H1 (cell line): ENCODE measurements around the gene PTGER3. TPM values are rescaled to one million over a fixed set of nuclear protein-coding genes. Genes with fewer than 3 reads are reported as not detected.

Source experiments
- CTCF ChIA-PET: fragments of 300-600 bp; sonication (Branson Sonifier 250); formaldehyde crosslinking; loops from one replicate; lab custom pipeline; 2021; ENCODE audit not compliant: partially characterized antibody; lab: Charles Lee
- POLR2A ChIA-PET: fragments of 300-600 bp; sonication (Branson Sonifier 250); formaldehyde crosslinking; loops from one replicate; lab custom pipeline; 2021; ENCODE audit warnings: inconsistent platforms; ENCODE audit not compliant: partially characterized antibody; lab: Charles Lee
- DNase-seq, 2 experiments: peaks; one replicate each; pipeline versions ENCODE4 v3.0.0 to v3.0.0-alpha.2; 2010 to 2022; ENCODE audit warnings: low spot score in 2 of 2, low read depth in 1 of 2, mixed read lengths in 1 of 2
- FAIRE-seq: peaks from 2 replicates; lab custom pipeline; 2011; peaks lifted over from hg19 to GRCh38; lab: Jason Lieb, UNC
- H2AFZ ChIP-seq: 2 replicates; pipeline ENCODE4 v1.8.1; 2012; ENCODE audit warnings: low read length, inconsistent platforms
- H2AK5ac ChIP-seq: 2 replicates; pipeline ENCODE4 v1.6.1; 2013; ENCODE audit warnings: low read depth, low read length
- H2BK120ac ChIP-seq: replicated peaks from 2 replicates; pipeline ENCODE3; 2013; ENCODE audit warnings: low read depth, low read length, inconsistent platforms
- H2BK12ac ChIP-seq: 2 replicates; pipeline ENCODE4 v1.6.1; 2013; ENCODE audit warnings: low read depth, low read length
- H2BK15ac ChIP-seq: 2 replicates; pipeline ENCODE4 v1.6.1; 2013; ENCODE audit warnings: low read length
- H2BK20ac ChIP-seq: 2 replicates; pipeline ENCODE4 v1.6.1; 2013; ENCODE audit warnings: low read length
- H2BK5ac ChIP-seq: 2 replicates; pipeline ENCODE4 v1.6.1; 2013; ENCODE audit warnings: low read depth, low read length
- H3K14ac ChIP-seq: 2 replicates; pipeline ENCODE4 v1.6.1; 2013; ENCODE audit warnings: inconsistent platforms; ENCODE audit not compliant: insufficient read length
- H3K18ac ChIP-seq: 2 replicates; pipeline ENCODE4 v1.6.1; 2013; ENCODE audit warnings: low read length; ENCODE audit errors: extremely low read depth
- H3K23ac ChIP-seq: 2 replicates; pipeline ENCODE4 v1.6.1; 2013; ENCODE audit warnings: inconsistent platforms; ENCODE audit not compliant: insufficient read length
- H3K23me2 ChIP-seq: 2 replicates; pipeline ENCODE4 v1.6.1; 2013; ENCODE audit warnings: low read depth, low read length
- H3K27ac ChIP-seq: 2 replicates; pipeline ENCODE4 v1.6.1; 2011; ENCODE audit warnings: low read depth, low read length, inconsistent platforms
- H3K27me3 ChIP-seq, 4 experiments: replicated peaks in 1 of 4; 1 replicate in 1 of 4; 2 replicates in 3 of 4; pipeline versions ENCODE4 v1.6.1 to v1.8.1; 2011 to 2013; ENCODE audit warnings: low read length in 3 of 4, mild to moderate bottlenecking in 3 of 4, inconsistent platforms in 2 of 4, mixed read lengths in 2 of 4, moderate library complexity in 1 of 4; ENCODE audit not compliant: control insufficient read depth in 3 of 4, insufficient read depth in 3 of 4; ENCODE audit errors: extremely low read depth in 1 of 4
- H3K36me3 ChIP-seq, 4 experiments: 2 replicates each; pipeline versions ENCODE4 v1.6.1 to v1.8.1; 2011 to 2013; ENCODE audit warnings: mild to moderate bottlenecking in 4 of 4, low read length in 3 of 4, moderate library complexity in 2 of 4, control low read depth in 1 of 4, inconsistent platforms in 1 of 4; ENCODE audit not compliant: insufficient read depth in 4 of 4, control insufficient read depth in 2 of 4
- H3K4ac ChIP-seq: replicated peaks from 2 replicates; pipeline ENCODE3; 2013; ENCODE audit warnings: low read length, low read depth, mixed read lengths, inconsistent platforms; ENCODE audit not compliant: insufficient read length
- H3K4me1 ChIP-seq, 4 experiments: replicated peaks in 1 of 4; 1 replicate in 1 of 4; 2 replicates in 3 of 4; pipeline versions ENCODE4 v1.6.1 to v1.8.1; 2011 to 2013; ENCODE audit warnings: low read length in 3 of 4, inconsistent platforms in 2 of 4, mixed read lengths in 1 of 4; ENCODE audit not compliant: insufficient read depth in 4 of 4, control insufficient read depth in 3 of 4
- H3K4me2 ChIP-seq, 2 experiments: 2 replicates each; pipeline versions ENCODE4 v1.6.1 to v1.8.1; 2011 to 2013; ENCODE audit warnings: low read depth in 2 of 2, low read length in 2 of 2, control low read depth in 1 of 2, inconsistent platforms in 1 of 2, mild to moderate bottlenecking in 1 of 2; ENCODE audit not compliant: insufficient read depth in 1 of 2
- H3K4me3 ChIP-seq, 4 experiments: fragments of 200-600, 300-600 bp in 1 of 4; sonication (generic), shearing (Covaris generic), sonication (Bioruptor Twin) in 1 of 4; 2 replicates each; pipeline versions ENCODE4 v1.5.1 to v1.8.1; 2011 to 2016; ENCODE audit warnings: low read length in 4 of 4, low read depth in 3 of 4, control low read depth in 2 of 4, inconsistent platforms in 2 of 4, mild to moderate bottlenecking in 2 of 4, mixed read lengths in 1 of 4, moderate library complexity in 1 of 4; ENCODE audit not compliant: insufficient read depth in 2 of 4; ENCODE audit errors: extremely low read depth in 1 of 4
- H3K56ac ChIP-seq: replicated peaks from 2 replicates; pipeline ENCODE3; 2013; ENCODE audit warnings: low read depth, mild to moderate bottlenecking, mixed read lengths, low read length, inconsistent platforms; ENCODE audit not compliant: insufficient read length
- H3K79me1 ChIP-seq: 2 replicates; pipeline ENCODE4 v1.6.1; 2013; ENCODE audit warnings: low read depth, low read length, control low read depth
- H3K79me2 ChIP-seq, 2 experiments: 2 replicates each; pipeline versions ENCODE4 v1.6.1 to v1.8.1; 2012 to 2013; ENCODE audit warnings: low read length in 2 of 2, mild to moderate bottlenecking in 2 of 2, inconsistent platforms in 1 of 2; ENCODE audit not compliant: insufficient read depth in 2 of 2, control insufficient read depth in 1 of 2
- H3K9ac ChIP-seq, 4 experiments: replicated peaks in 1 of 4; 1 replicate in 1 of 4; 2 replicates in 3 of 4; pipeline versions ENCODE4 v1.6.1 to v1.8.1; 2011 to 2013; ENCODE audit warnings: low read depth in 3 of 4, low read length in 3 of 4, control low read depth in 2 of 4, mild to moderate bottlenecking in 2 of 4, moderate library complexity in 2 of 4, inconsistent platforms in 1 of 4; ENCODE audit errors: extremely low read depth in 1 of 4
- H3K9me3 ChIP-seq, 2 experiments: 2 replicates each; pipeline versions ENCODE4 v1.6.1 to v1.8.1; 2012 to 2013; ENCODE audit warnings: mild to moderate bottlenecking in 2 of 2, moderate library complexity in 2 of 2, control low read depth in 1 of 2, inconsistent platforms in 1 of 2, low read depth in 1 of 2, low read length in 1 of 2, mixed read lengths in 1 of 2; ENCODE audit not compliant: insufficient read depth in 2 of 2
- H4K20me1 ChIP-seq, 2 experiments: replicated peaks in 1 of 2; 2 replicates each; pipeline versions ENCODE3 to v1.8.1; 2011 to 2013; ENCODE audit warnings: inconsistent platforms in 2 of 2, low read length in 2 of 2, mild to moderate bottlenecking in 1 of 2; ENCODE audit not compliant: insufficient read depth in 2 of 2, control insufficient read depth in 1 of 2
- H4K5ac ChIP-seq: 2 replicates; pipeline ENCODE4 v1.6.1; 2013; ENCODE audit warnings: low read length, low read depth, mixed read lengths, inconsistent platforms; ENCODE audit not compliant: insufficient read length
- H4K8ac ChIP-seq: 2 replicates; pipeline ENCODE4 v1.8.0; 2013; ENCODE audit warnings: mild to moderate bottlenecking, moderate library complexity, low read length, inconsistent platforms; ENCODE audit not compliant: insufficient read depth; ENCODE audit errors: extremely low read depth
- H4K91ac ChIP-seq: replicated peaks from 2 replicates; pipeline ENCODE3; 2013; ENCODE audit warnings: low read length, mixed read lengths, inconsistent platforms; ENCODE audit not compliant: insufficient read length
- BCL11A ChIP-seq, 2 experiments: IDR thresholded peaks; one replicate each; pipeline ENCODE4 v1.6.1; 2011; ENCODE audit warnings: low read depth in 2 of 2, low read length in 2 of 2, mild to moderate bottlenecking in 2 of 2
- CTCF ChIP-seq, 3 experiments: IDR thresholded peaks; 1 replicate in 2 of 3; 2 replicates in 1 of 3; pipeline versions ENCODE4 v1.5.1 to v1.6.1; 2011; ENCODE audit warnings: low read length in 3 of 3, mild to moderate bottlenecking in 3 of 3, inconsistent platforms in 2 of 3, low read depth in 1 of 3, moderate library complexity in 1 of 3; ENCODE audit not compliant: insufficient read depth in 1 of 3; ENCODE audit errors: control extremely low read depth in 1 of 3
- EP300 ChIP-seq, 2 experiments: IDR thresholded peaks; 1 replicate in 1 of 2; 2 replicates in 1 of 2; pipeline ENCODE4 v1.6.1; 2011 to 2012; ENCODE audit warnings: low read depth in 2 of 2, low read length in 2 of 2, mild to moderate bottlenecking in 2 of 2, borderline replicate concordance in 1 of 2, inconsistent platforms in 1 of 2, moderate library complexity in 1 of 2
- KDM5A ChIP-seq: fragments of 200-600 bp; IDR thresholded peaks from 2 replicates; pipeline ENCODE4 v1.7.1; 2012; ENCODE audit warnings: mild to moderate bottlenecking, low read length, inconsistent platforms, mixed read lengths
- MAFK ChIP-seq: IDR thresholded peaks from 2 replicates; pipeline ENCODE4 v1.6.1; 2012; ENCODE audit warnings: low read depth, mild to moderate bottlenecking, improper control_type of control experiment, low read length
- POLR2A ChIP-seq, 2 experiments: IDR thresholded peaks; 1 replicate in 1 of 2; 2 replicates in 1 of 2; pipeline ENCODE4 v1.6.1; 2011; ENCODE audit warnings: low read depth in 2 of 2, low read length in 2 of 2, mild to moderate bottlenecking in 2 of 2; ENCODE audit errors: control extremely low read depth in 1 of 2
- SP4 ChIP-seq: IDR thresholded peaks from 2 replicates; pipeline ENCODE4 v1.6.1; 2012; ENCODE audit warnings: low read length, inconsistent platforms
- TEAD4 ChIP-seq: IDR thresholded peaks from 2 replicates; pipeline ENCODE4 v1.6.1; 2012; ENCODE audit warnings: low read depth, low read length, inconsistent platforms, mixed read lengths
- USF2 ChIP-seq: IDR thresholded peaks from 2 replicates; pipeline ENCODE4 v1.6.1; 2011; ENCODE audit warnings: low read length, improper control_type of control experiment
- WGBS, 2 experiments: shearing (Covaris generic) in 1 of 2; methylation state at CpG; one replicate each; pipeline versions ENCODE4 v1.1.6 to v1.1.7; 2013 to 2015; ENCODE audit warnings: low lambda C conversion rate in 2 of 2, mixed read lengths in 2 of 2, inconsistent platforms in 1 of 2, low coverage in 1 of 2, missing lambda C conversion rate in 1 of 2; ENCODE audit not compliant: insufficient replicate concordance in 2 of 2, insufficient coverage in 1 of 2, insufficient read length in 1 of 2; ENCODE audit errors: extremely low coverage in 1 of 2, missing lambda C conversion rate in 1 of 2; 5-methylcytosine and 5-hydroxymethylcytosine counted together
- polyA plus RNA-seq, 7 experiments: library from polyadenylated mRNA; depleted of rRNA in 3 of 7; stranded (reverse) in 5 of 7; unstranded in 2 of 7; fragments of >200 nt in 5 of 7; fragments of 200-250 nt in 2 of 7; gene quantifications; 1 replicate in 5 of 7; 2 replicates in 1 of 7; 4 replicates in 1 of 7; pipeline versions ENCODE4 v1.2.1 to v1.2.3, GENCODE V29; 2011 to 2013; ENCODE audit warnings: missing spikeins in 2 of 7, mixed read lengths in 2 of 7
- total RNA-seq: library from RNA; stranded (reverse); fragmentation: NEBNext Ultra II Directional; extraction: Animal tissue kit (Norgen Biotek cat#: 25700); gene quantifications from 2 replicates; pipeline ENCODE4 v1.2.1, GENCODE V29; 2021

PTGER3 gene
- total and polyA plus RNA-seq, 2 of the 8 experiments (the other 6 are each of a cell fraction or from before 2014, with no cell fraction given): 0.38 to 0.82 TPM

GRCh38 chr1:71015745-71016144, 31.9 kb downstream of the PTGER3 start:
- H3K36me3 ChIP-seq: no peaks in the 10 kb centered on the region
- H3K4me2 ChIP-seq: no peak overlapping the region
- H2BK20ac ChIP-seq: no peak overlapping the region
- H3K23ac ChIP-seq: no peak overlapping the region
- CTCF ChIA-PET: interaction anchor here (0.6 to 1.4 kb wide), 4 partner anchors 13 to 294 kb away, joined by 3 to 4 read pairs (median 3); no protein-coding TSS in a partner anchor
- H3K4ac ChIP-seq: no peak overlapping the region
- 86% methylated on average over 5 of the region's 5 CpGs; no CpG with 5 or more reads in 1 of the 2 experiments for WGBS, 2 experiments
- H3K56ac ChIP-seq: no peak overlapping the region
- H2AFZ ChIP-seq: no peak overlapping the region
- H2BK12ac ChIP-seq: no peak overlapping the region
- H3K14ac ChIP-seq: no peak overlapping the region
- TF ChIP-seq KDM5A: no peak
- TF ChIP-seq EP300 (IDR thresholded peaks at IDR 0.05; ENCODE audit: borderline replicate concordance in 1 of 2, low read depth in 2 of 2, low read length in 2 of 2): no peak
- no peak for TF ChIP-seq BCL11A (IDR thresholded peaks at IDR 0.05; ENCODE audit: low read depth in 2 of 2, low read length in 2 of 2)
- no peak for TF ChIP-seq TEAD4
- TF ChIP-seq MAFK: no peak
- TF ChIP-seq SP4: no peak
- TF ChIP-seq POLR2A (IDR thresholded peaks at IDR 0.05; ENCODE audit: control extremely low read depth in 1 of 2, low read depth in 2 of 2, low read length in 2 of 2): no peak
- no peak for TF ChIP-seq USF2
- TF ChIP-seq CTCF (IDR thresholded peaks at IDR 0.05; ENCODE audit: control extremely low read depth in 1 of 3, insufficient read depth in 1 of 3, low read depth in 1 of 3, low read length in 3 of 3): no peak
- TF ChIP-seq, all 59 proteins: peak for 0
- H2BK120ac ChIP-seq: no peak overlapping the region
- H2AK5ac ChIP-seq: no peak overlapping the region
- H3K4me1 ChIP-seq: no peaks in the 10 kb centered on the region
- no peak overlapping the region for H3K18ac ChIP-seq
- H3K9ac ChIP-seq: no peak overlapping the region
- no peak overlapping the region for H4K5ac ChIP-seq
- no peaks in the 10 kb centered on the region for H3K79me1 ChIP-seq
- no peak overlapping the region for H3K27ac ChIP-seq
- FAIRE-seq (no peak), DNase-seq (no peak)
- POLR2A ChIA-PET: no interaction called here
- H2BK15ac ChIP-seq: no peak overlapping the region
- no peaks in the 10 kb centered on the region for H3K27me3 ChIP-seq
- H3K4me3 ChIP-seq: no peak overlapping the region
- H3K9me3 ChIP-seq: no peaks in the 10 kb centered on the region
- H4K8ac ChIP-seq: no peak overlapping the region
- no peaks in the 10 kb centered on the region for H3K79me2 ChIP-seq
- H4K91ac ChIP-seq: no peak overlapping the region
- no peaks in the 10 kb centered on the region; the same call in 1 of the 2 replicates for H3K23me2 ChIP-seq
- H2BK5ac ChIP-seq: no peak overlapping the region
- H4K20me1 ChIP-seq: no peaks in the 10 kb centered on the region
